H9 (cell line): Measurements from ENCODE around the gene FBL. TPM values are rescaled to one million over a fixed set of nuclear protein-coding genes. Genes with fewer than 3 reads are reported as not detected.
"Not testable (repeated sequence)": the region's sequence is repeated elsewhere in the genome, so short reads cannot be mapped to it uniquely, and the experiment has no call there.

Experiments
- DNase-seq: peaks from one replicate; pipeline ENCODE4 v3.0.0-alpha.2; 2017
- H2AFZ ChIP-seq: one replicate; pipeline ENCODE4 v1.6.1; 2013; ENCODE audit warnings: mild to moderate bottlenecking, low read length, control low read depth, moderate library complexity
- H2AK5ac ChIP-seq: 2 replicates; pipeline ENCODE4 v1.6.1; 2013; ENCODE audit warnings: low read length, control low read depth, mixed read lengths; ENCODE audit not compliant: insufficient read length
- H2BK120ac ChIP-seq: one replicate; pipeline ENCODE4 v1.6.1; 2013; ENCODE audit warnings: low read depth, mild to moderate bottlenecking, low read length, control low read depth, inconsistent platforms; ENCODE audit not compliant: poor library complexity, severe bottlenecking
- H2BK12ac ChIP-seq: 2 replicates; pipeline ENCODE4 v1.6.1; 2013; ENCODE audit warnings: low read length, control low read depth, mixed read lengths, low read depth; ENCODE audit not compliant: insufficient read length
- H2BK15ac ChIP-seq: 2 replicates; pipeline ENCODE4 v1.6.1; 2013; ENCODE audit warnings: low read depth, low read length, control low read depth
- H2BK20ac ChIP-seq: one replicate; pipeline ENCODE4 v1.6.1; 2013; ENCODE audit warnings: low read depth, mild to moderate bottlenecking, low read length, control low read depth, inconsistent platforms; ENCODE audit not compliant: poor library complexity, severe bottlenecking
- H2BK5ac ChIP-seq: 2 replicates; pipeline ENCODE4 v1.6.1; 2013; ENCODE audit warnings: low read length, control low read depth, mixed read lengths; ENCODE audit not compliant: insufficient read length
- H3K14ac ChIP-seq: 2 replicates; pipeline ENCODE4 v1.6.1; 2013; ENCODE audit warnings: low read length, control low read depth; ENCODE audit not compliant: insufficient read depth
- H3K18ac ChIP-seq: 2 replicates; pipeline ENCODE4 v1.6.1; 2013; ENCODE audit warnings: low read depth, mild to moderate bottlenecking, mixed read lengths, low read length, control low read depth; ENCODE audit not compliant: insufficient read length
- H3K23ac ChIP-seq: 2 replicates; pipeline ENCODE4 v1.6.1; 2013; ENCODE audit warnings: low read length, control low read depth, mixed read lengths, low read depth; ENCODE audit not compliant: insufficient read length
- H3K23me2 ChIP-seq: 2 replicates; pipeline ENCODE4 v1.6.1; 2013; ENCODE audit warnings: low read depth, mild to moderate bottlenecking, mixed read lengths, low read length, control low read depth; ENCODE audit not compliant: insufficient read length, poor library complexity, severe bottlenecking
- H3K27ac ChIP-seq: 2 replicates; pipeline ENCODE4 v1.5.1; 2013; ENCODE audit warnings: low read length, control low read depth, mixed read lengths, low read depth; ENCODE audit not compliant: insufficient read length
- H3K27me3 ChIP-seq: 2 replicates; pipeline ENCODE4 v1.6.1; 2013; ENCODE audit warnings: low read length, control low read depth, inconsistent platforms; ENCODE audit not compliant: insufficient read depth
- H3K4ac ChIP-seq: 2 replicates; pipeline ENCODE4 v1.6.1; 2013; ENCODE audit warnings: low read depth, mild to moderate bottlenecking, control low read depth, inconsistent platforms, low read length, moderate library complexity
- H3K4me1 ChIP-seq: 2 replicates; pipeline ENCODE4 v1.6.1; 2013; ENCODE audit warnings: low read length, control low read depth, inconsistent platforms; ENCODE audit not compliant: insufficient read depth
- H3K4me2 ChIP-seq: 2 replicates; pipeline ENCODE4 v1.6.1; 2013; ENCODE audit warnings: low read length, control low read depth, mixed read lengths; ENCODE audit not compliant: insufficient read length, insufficient read depth
- H3K56ac ChIP-seq: 2 replicates; pipeline ENCODE4 v1.6.1; 2013; ENCODE audit warnings: low read depth, mild to moderate bottlenecking, mixed read lengths, low read length, control low read depth; ENCODE audit not compliant: insufficient read length
- H3K79me1 ChIP-seq: 2 replicates; pipeline ENCODE4 v1.6.1; 2013; ENCODE audit warnings: low read depth, mild to moderate bottlenecking, moderate library complexity, low read length, control low read depth, inconsistent platforms; ENCODE audit not compliant: insufficient read depth, poor library complexity, severe bottlenecking
- H3K79me2 ChIP-seq: 2 replicates; pipeline ENCODE4 v1.6.1; 2013; ENCODE audit warnings: low read length, control low read depth, inconsistent platforms; ENCODE audit not compliant: insufficient read depth
- H3K9ac ChIP-seq: 2 replicates; pipeline ENCODE4 v1.6.1; 2013; ENCODE audit warnings: low read length, control low read depth, mixed read lengths; ENCODE audit not compliant: insufficient read length; ENCODE audit errors: extremely low read depth
- H3K9me3 ChIP-seq: one replicate; pipeline ENCODE4 v1.6.1; 2013; ENCODE audit warnings: low read depth, low read length, inconsistent platforms; ENCODE audit not compliant: control insufficient read depth
- H3T11ph ChIP-seq: one replicate; pipeline ENCODE4 v1.6.1; 2013; ENCODE audit warnings: mild to moderate bottlenecking, low read length, control low read depth, inconsistent platforms
- H4K20me1 ChIP-seq: one replicate; pipeline ENCODE4 v1.6.1; 2013; ENCODE audit not compliant: control insufficient read depth, insufficient read length, insufficient read depth
- H4K5ac ChIP-seq: 2 replicates; pipeline ENCODE4 v1.6.1; 2013; ENCODE audit warnings: low read depth, mild to moderate bottlenecking, mixed read lengths, low read length, control low read depth; ENCODE audit not compliant: insufficient read length
- H4K8ac ChIP-seq: replicated peaks from 2 replicates; pipeline ENCODE4 v1.6.1; 2013; ENCODE audit warnings: low read length, control low read depth, mixed read lengths, low read depth; ENCODE audit not compliant: insufficient read length
- H4K91ac ChIP-seq: 2 replicates; pipeline ENCODE4 v1.6.1; 2013; ENCODE audit warnings: low read depth, mild to moderate bottlenecking, moderate library complexity, mixed read lengths, low read length, control low read depth; ENCODE audit not compliant: insufficient read length
- H3K27ac Mint-ChIP-seq, 3 experiments: 2 replicates in 2 of 3; 3 replicates in 1 of 3; pipeline ENCODE4 v1.8.0; 2020 to 2021; ENCODE audit warnings: mixed read lengths in 3 of 3, mild to moderate bottlenecking in 1 of 3, moderate library complexity in 1 of 3
- H3K27me3 Mint-ChIP-seq: 2 replicates; pipeline ENCODE4 v1.8.0; 2021; ENCODE audit warnings: low read depth, mild to moderate bottlenecking, moderate library complexity, mixed read lengths
- H3K36me3 Mint-ChIP-seq, 3 experiments: 2 replicates in 2 of 3; 3 replicates in 1 of 3; pipeline ENCODE4 v1.8.0; 2020 to 2021; ENCODE audit warnings: low read depth in 3 of 3, mixed read lengths in 3 of 3; ENCODE audit not compliant: insufficient read depth in 1 of 3
- H3K4me1 Mint-ChIP-seq, 2 experiments: 2 replicates each; pipeline ENCODE4 v1.8.0; 2020; ENCODE audit warnings: mixed read lengths in 2 of 2
- H3K4me3 Mint-ChIP-seq, 2 experiments: 2 replicates in 1 of 2; 3 replicates in 1 of 2; pipeline ENCODE4 v1.8.0; 2020 to 2021; ENCODE audit warnings: mild to moderate bottlenecking in 2 of 2, mixed read lengths in 2 of 2, moderate library complexity in 1 of 2
- H3K9me3 Mint-ChIP-seq, 2 experiments: 2 replicates in 1 of 2; 3 replicates in 1 of 2; pipeline ENCODE4 v1.8.0; 2020; ENCODE audit warnings: mild to moderate bottlenecking in 2 of 2, mixed read lengths in 2 of 2, moderate library complexity in 1 of 2
- WGBS: extraction: QIAGEN DNeasy Blood & Tissue Kit; methylation state at CpG from one replicate; pipeline ENCODE4 v1.1.7; 2013; ENCODE audit warnings: missing lambda C conversion rate, low lambda C conversion rate, mixed read lengths; ENCODE audit not compliant: insufficient read length; ENCODE audit errors: extremely low coverage; 5-methylcytosine and 5-hydroxymethylcytosine counted together
- total RNA-seq: library from RNA; stranded (reverse); gene quantifications from 2 replicates; pipeline ENCODE4 v1.2.1, GENCODE V29; 2021
- TF ChIP-seq, protein P1 (sequence below): fragments of 200-600 bp; sonication (generic); conservative IDR thresholded peaks from 3 replicates; pipeline ENCODE4 v1.8.0; 2021; ENCODE audit warnings: antibody characterized with exemption, mild to moderate bottlenecking

Gene FBL
- total RNA-seq, 1 experiment from 2014 or later, result 625 TPM

GRCh38 chr19:39878398-39878797 is 32.2 kb upstream of the FBL start:
- Histone ChIP-seq H3K4me2 (no peak overlapping the region), H3K9ac (no peak overlapping the region), H2BK20ac (no peak overlapping the region), H3K4ac (no peak overlapping the region), H2BK15ac (no peak overlapping the region), H3K9me3 (no peaks in the 10 kb centered on the region), H4K20me1 (no peaks in the 10 kb centered on the region), H3K27ac (no peak overlapping the region), H3K79me1 (no peaks in the 10 kb centered on the region), H4K5ac (no peak overlapping the region), H3K56ac (no peak overlapping the region), H3K79me2 (no peaks in the 10 kb centered on the region), H4K91ac (no peak overlapping the region), H2BK120ac (no peak overlapping the region), H3K18ac (no peak overlapping the region), H3K14ac (no peak overlapping the region), H2AFZ (no peak overlapping the region), H2BK5ac (no peak overlapping the region), H3T11ph (no peak overlapping the region), H2AK5ac (no peak overlapping the region), H2BK12ac (no peak overlapping the region), H4K8ac (no peak overlapping the region), H3K27me3 (no peaks in the 10 kb centered on the region), H3K23ac (no peak overlapping the region), H3K4me1 (no peaks in the 10 kb centered on the region), H3K23me2 (no peaks in the 10 kb centered on the region)
- no peak overlapping the region; a peak in 1 of 5 replicates for H3K4me3 Mint-ChIP-seq
- TF ChIP-seq, protein P1, sequence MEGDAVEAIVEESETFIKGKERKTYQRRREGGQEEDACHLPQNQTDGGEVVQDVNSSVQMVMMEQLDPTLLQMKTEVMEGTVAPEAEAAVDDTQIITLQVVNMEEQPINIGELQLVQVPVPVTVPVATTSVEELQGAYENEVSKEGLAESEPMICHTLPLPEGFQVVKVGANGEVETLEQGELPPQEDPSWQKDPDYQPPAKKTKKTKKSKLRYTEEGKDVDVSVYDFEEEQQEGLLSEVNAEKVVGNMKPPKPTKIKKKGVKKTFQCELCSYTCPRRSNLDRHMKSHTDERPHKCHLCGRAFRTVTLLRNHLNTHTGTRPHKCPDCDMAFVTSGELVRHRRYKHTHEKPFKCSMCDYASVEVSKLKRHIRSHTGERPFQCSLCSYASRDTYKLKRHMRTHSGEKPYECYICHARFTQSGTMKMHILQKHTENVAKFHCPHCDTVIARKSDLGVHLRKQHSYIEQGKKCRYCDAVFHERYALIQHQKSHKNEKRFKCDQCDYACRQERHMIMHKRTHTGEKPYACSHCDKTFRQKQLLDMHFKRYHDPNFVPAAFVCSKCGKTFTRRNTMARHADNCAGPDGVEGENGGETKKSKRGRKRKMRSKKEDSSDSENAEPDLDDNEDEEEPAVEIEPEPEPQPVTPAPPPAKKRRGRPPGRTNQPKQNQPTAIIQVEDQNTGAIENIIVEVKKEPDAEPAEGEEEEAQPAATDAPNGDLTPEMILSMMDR, result no peak
- peaks cover 3% of the 10 kb centered on the region for H3K27me3 Mint-ChIP-seq
- no peak for DNase-seq
- H3K4me1 Mint-ChIP-seq, result no peaks in the 10 kb centered on the region
- no peak overlapping the region; a peak in 1 of 7 replicates for H3K27ac Mint-ChIP-seq
- H3K36me3 Mint-ChIP-seq, result no peaks in the 10 kb centered on the region
- WGBS, result no CpG with 5 or more reads among the region's 1 CpG
- H3K9me3 Mint-ChIP-seq, result no peaks in the 10 kb centered on the region

DNA sequence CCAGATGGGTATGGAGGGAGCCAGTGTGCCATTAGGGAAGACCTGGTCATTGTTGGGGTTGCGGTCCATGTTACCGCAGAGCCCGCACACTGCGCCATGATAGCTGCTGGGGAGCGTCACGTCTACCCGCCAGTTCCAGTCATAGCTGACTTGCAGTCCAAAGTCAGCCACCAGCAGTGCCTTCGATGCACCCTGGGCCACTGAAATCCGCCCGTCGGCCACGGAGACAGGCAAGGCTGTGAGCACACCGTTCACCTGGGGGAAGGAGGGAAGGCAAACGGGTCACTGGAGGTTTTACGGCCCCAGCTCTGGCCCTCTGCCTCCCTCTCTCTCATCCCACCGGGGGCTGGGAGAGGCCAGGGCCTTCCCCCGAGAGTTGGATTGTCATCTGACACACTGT is 31.8 kb upstream of the FBL start:
- H3K27me3 ChIP-seq, H3K27me3 Mint-ChIP-seq, H3K79me2 ChIP-seq, H3K23ac ChIP-seq, H3K4me2 ChIP-seq, H3K4me1 Mint-ChIP-seq, H4K20me1 ChIP-seq, H2BK120ac ChIP-seq, H3K18ac ChIP-seq, H2AK5ac ChIP-seq, H3K36me3 Mint-ChIP-seq, H3T11ph ChIP-seq, H2AFZ ChIP-seq, H4K91ac ChIP-seq, H2BK12ac ChIP-seq, DNase-seq, H3K9ac ChIP-seq, H2BK15ac ChIP-seq, H2BK20ac ChIP-seq, H3K9me3 ChIP-seq, H3K9me3 Mint-ChIP-seq, H2BK5ac ChIP-seq, H3K4me1 ChIP-seq, H3K14ac ChIP-seq, H4K5ac ChIP-seq, H3K27ac ChIP-seq, H3K56ac ChIP-seq, H3K4me3 Mint-ChIP-seq, H4K8ac ChIP-seq, H3K4ac ChIP-seq, H3K79me1 ChIP-seq, H3K23me2 ChIP-seq, H3K27ac Mint-ChIP-seq: not testable (repeated sequence)
- no CpG with 5 or more reads among the region's 17 CpGs for WGBS
